SHP77 treated with DMSO at 0.1 percent for 48 hours (cell line): Measurements from ENCODE around the gene PAGR1.
"Not testable (repeated sequence)": the region's sequence is repeated elsewhere in the genome, so short reads cannot be mapped to it uniquely, and the experiment has no call there.

Source experiments
- DNase-seq: peaks from one replicate; lab custom pipeline; 2025; lab: John Stamatoyannopoulos, UW

The PAGR1 gene

DNA sequence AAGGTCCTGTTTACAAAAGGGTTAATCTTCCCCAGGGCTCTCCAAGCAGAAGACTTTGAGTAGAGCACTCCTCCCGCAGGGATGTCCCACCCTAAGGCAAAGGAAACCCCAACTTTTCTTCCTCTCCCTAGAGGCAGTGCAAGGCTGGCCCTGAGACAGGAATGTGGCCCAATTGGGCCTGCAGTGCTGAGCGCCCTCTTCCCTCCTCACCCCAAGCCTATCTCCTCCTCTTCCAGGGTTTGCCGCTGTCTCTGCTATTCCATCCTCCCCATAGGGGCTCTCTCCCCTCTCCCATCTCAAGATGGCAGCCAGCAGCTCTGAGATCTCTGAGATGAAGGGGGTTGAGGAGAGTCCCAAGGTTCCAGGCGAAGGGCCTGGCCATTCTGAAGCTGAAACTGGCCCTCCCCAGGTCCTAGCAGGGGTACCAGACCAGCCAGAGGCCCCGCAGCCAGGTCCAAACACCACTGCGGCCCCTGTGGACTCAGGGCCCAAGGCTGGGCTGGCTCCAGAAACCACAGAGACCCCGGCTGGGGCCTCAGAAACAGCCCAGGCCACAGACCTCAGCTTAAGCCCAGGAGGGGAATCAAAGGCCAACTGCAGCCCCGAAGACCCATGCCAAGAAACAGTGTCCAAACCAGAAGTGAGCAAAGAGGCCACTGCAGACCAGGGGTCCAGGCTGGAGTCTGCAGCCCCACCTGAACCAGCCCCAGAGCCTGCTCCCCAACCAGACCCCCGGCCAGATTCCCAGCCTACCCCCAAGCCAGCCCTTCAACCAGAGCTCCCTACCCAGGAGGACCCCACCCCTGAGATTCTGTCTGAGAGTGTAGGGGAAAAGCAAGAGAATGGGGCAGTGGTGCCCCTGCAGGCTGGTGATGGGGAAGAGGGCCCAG lies 3.0 kb upstream of the PAGR1 start:
- DNase-seq: no peak

DNA sequence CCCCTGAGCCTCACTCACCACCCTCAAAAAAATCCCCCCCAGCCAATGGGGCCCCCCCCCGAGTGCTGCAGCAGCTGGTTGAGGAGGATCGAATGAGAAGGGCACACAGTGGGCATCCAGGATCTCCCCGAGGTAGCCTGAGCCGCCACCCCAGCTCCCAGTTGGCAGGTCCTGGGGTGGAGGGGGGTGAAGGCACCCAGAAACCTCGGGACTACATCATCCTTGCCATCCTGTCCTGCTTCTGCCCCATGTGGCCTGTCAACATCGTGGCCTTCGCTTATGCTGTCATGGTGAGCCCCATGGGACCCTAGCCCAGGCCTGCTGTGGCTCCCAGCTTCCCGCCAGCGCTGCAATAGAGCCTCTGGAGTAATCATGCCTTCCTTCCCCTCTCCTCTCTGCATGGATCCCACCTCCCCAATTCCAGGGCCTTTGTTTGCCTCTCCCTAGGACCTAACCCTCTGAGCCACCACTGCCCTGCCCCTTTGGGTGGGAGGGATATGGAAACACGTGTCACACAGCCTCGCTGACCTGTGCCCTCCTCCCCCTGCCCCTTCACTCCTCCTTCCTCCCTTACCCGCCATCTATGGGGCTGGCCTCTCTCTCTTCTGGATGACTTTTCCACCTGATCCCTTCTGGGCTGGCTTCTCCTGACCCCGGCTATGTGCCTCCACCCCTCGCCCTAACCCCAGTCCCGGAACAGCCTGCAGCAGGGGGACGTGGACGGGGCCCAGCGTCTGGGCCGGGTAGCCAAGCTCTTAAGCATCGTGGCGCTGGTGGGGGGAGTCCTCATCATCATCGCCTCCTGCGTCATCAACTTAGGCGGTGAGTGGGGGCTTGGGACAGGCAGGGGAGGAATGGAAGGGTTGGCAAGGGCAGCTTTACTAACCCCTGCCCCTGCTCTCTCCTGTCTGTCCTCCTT lies 2.0 kb upstream of the PAGR1 start:
- DNase-seq: no peak

DNA sequence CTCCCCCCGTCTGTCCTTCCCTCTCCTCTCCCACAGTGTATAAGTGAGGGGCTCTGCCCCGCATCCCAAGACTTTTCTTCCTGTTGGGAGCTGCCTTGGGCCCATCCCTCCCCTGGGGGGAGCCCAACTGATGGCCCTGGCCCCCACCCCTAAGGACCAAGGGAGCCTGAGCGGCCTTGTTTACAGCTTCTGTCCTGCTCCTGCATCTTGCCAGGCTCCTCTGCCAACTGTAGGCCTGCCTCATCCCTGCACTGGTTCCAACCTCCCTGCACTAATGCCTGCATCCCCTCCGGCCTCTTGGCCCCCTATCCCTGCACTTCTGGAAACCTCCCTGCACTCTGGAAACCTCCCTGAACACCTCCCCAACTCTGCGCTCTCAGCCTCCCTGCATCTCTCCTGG lies 1.4 kb upstream of the PAGR1 start:
- DNase-seq: no peak

DNA sequence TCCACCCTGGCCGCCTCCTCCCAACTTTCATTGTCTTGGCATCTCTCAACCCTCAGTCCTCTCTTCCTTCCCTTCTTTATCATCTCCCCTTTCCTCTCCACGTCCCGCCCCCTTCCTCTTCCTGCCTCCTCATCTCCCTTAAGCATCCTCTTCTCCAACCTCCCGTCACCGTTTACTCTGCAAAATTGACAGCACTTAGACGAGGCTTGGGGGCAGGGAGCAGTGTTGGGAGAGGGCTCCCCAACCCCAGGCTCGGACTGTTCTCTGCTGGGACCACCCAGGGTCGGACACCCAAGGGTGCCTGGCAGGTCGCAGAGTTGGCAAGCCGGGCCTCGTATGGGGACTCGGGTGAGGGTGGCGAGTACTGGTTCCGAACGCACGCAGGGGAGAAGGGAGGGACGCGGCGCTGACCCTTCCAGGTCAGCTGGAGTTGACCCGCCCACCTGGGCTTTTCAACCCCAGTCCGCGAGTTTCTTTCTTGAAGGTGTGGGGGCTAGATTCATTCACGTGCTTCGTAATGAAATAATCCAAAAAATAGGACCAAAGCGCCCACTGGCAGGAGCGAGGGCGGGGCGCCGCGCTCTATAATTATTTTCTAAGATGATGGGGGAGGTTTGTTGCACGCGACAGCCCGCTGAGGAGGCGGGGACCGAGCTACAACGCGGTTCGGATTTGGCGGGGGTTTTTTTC lies 775 bp upstream of the PAGR1 start:
- no peak for DNase-seq

DNA sequence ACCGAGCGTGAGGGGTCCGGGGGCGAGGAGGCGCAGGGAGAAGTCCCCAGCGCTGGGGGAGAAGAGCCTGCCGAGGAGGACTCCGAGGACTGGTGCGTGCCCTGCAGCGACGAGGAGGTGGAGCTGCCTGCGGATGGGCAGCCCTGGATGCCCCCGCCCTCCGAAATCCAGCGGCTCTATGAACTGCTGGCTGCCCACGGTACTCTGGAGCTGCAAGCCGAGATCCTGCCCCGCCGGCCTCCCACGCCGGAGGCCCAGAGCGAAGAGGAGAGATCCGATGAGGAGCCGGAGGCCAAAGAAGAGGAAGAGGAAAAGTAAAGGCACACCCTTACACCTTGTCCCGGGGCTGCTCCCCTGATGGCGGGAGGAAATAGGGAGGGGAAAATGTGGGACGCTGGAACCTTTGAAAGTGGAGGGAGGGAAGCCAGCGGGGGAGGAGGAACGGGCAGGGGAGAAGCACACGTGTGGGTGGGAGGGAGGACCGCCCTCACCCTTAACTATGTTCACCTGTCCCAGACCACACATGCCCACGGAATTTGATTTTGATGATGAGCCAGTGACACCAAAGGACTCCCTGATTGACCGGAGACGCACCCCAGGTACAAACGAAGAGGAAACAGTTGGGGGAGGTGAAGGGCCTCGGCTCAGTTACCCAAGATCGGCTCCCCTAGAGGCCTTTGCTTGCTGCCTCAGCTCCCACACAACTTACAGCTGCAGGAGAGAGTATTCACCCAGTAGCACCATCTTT lies 916 bp downstream of the PAGR1 start:
- DNase-seq: peak; percentile 16

DNA sequence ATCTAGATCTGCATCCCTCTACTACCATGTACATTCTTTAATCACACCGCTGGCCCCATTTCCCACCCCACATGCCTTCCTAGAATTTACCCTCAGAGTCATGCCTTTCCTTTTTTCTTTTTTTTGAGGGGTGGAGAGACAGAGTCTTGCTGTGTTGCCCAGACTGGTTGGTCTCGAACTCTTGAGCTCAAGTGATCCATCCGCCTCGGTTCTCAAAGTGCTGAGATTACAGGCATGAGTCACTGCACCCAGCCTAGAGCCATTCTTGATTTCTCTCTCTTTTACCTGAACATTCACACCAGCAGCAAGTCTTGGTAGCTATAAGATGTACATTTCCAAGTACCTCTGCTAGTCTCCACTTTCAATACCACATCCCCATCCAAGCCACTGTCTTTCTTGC lies 2.1 kb downstream of the PAGR1 start:
- DNase-seq: no peak

DNA sequence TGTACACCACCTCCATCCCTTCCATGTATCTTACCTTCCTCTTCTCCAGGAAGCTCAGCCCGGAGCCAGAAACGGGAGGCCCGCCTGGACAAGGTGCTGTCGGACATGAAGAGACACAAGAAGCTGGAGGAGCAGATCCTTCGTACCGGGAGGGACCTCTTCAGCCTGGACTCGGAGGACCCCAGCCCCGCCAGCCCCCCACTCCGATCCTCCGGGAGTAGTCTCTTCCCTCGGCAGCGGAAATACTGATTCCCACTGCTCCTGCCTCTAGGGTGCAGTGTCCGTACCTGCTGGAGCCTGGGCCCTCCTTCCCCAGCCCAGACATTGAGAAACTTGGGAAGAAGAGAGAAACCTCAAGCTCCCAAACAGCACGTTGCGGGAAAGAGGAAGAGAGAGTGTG lies 3.6 kb downstream of the PAGR1 start:
- DNase-seq: no peak

DNA sequence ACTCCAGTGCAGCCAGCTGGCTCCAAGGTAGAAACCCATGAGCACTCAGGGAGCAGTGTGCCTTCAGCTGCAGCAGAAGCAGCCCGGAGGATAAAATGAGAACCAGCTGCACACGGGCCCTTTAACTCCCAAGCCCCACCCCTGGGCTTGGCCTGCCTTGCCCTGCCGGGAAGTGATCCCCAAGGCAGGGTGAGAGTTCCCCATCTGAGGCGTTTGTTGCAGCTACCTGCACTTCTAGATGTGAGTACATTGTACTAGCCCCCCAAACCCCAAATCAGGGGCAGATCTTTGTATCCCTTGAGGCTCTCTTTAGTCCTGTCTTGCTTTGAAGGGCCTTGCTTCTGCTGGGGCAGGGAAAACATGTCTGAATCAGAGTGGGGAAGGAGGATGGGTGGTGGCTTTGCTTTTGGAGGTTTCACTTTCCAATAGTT lies 4.3 kb downstream of the PAGR1 start, which contains the start of gene MVP:
MVP (plus strand) TSS at position 192 of the 431 bp plus-strand sequence. CDS start 10,088 bp downstream, outside the sequence.
- peak; percentile 36 for DNase-seq

DNA sequence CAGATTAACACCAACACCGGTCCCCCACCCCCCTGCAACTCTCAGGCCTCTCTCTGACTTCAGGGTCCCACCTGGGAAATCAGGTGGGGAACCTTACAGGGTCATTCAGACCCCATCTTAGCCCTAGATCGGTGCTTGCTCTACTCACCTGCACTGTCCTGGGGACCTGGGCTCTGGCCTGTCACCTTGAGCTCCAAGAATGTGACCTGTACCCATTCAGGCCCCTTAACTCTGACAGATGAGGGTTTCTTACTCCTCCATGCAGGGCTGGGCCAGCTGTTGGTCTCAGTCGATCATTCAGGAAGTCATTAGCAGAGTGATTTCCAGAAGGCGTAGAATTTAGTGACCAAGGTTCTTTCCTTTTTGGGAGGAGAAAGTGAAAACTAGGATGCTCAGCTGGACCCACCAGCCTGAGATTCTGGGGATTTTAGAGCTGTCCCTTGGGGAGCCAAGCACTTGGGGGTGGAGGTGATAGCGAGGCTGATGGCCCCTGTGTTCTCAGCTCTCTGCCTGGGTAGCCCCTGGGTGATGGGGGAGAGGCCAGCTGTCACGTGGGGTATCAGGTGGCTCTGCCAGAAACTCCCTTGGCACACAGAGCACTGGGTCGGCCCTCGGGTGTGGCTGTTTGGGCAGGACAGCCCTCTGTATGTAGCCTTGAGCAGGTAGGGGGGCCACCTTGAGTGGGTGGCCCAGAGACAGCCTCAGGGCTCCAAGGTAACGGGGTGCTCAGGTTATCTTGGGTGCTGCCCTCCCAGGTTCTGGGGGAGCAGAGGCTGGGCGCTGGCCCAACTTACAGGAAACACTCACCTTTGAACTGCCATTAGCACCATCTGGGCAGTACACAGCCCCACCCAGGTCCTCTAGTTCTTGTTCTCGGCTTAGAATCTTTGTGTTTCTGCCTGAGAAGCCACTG lies 5.0 kb downstream of the PAGR1 start:
- no peak for DNase-seq

DNA sequence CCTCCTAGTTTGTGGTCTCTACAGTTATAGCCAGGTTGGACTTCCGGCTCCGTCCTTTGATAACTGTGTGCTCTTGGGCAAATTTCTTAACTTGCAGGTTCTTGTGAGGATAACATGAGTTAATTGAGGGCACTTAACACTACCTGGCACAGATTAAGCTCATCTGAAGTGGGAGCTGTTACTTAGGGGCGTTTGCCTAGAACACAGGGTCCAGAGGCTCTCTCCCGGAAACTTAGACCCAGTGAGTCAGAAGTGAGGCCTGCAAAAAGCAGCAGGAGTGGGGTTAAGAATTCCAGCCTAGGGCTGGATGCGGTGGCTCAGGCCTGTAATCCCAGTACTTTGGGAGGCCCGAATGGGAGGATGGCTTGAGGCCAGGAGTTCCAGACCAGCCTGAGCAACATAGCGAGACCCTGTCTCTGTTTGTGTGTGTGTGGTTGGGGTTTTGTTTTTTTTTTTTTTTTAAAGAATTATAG lies 5.7 kb downstream of the PAGR1 start:
- DNase-seq: no peak

DNA sequence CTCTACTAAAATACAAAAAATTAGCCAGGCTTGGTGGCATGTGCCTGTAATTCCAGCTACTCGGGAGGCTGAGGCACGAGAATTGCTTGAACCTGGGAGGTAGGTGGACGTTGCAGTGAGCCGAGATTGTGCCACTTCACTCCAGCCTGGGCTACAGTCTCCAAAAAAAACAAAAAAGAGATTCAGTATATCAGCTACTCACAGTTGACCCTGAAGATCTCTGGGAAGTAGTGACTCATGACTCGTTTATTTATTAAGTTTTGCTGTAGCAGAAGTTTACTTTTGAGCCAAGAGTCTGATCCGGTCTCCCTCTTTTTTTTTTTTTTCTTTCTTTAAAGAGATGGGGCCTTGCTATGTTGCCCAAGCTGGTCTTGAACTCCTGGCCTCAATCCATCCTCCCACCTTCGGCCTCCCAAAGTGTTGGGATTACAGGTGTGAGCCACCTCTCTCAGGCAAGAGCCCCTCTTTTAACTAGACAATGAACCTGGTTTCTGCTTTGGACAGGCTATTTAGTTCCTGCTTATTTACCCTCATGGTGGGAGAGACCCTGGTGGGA lies 8.7 kb downstream of the PAGR1 start:
- DNase-seq: no peak

DNA sequence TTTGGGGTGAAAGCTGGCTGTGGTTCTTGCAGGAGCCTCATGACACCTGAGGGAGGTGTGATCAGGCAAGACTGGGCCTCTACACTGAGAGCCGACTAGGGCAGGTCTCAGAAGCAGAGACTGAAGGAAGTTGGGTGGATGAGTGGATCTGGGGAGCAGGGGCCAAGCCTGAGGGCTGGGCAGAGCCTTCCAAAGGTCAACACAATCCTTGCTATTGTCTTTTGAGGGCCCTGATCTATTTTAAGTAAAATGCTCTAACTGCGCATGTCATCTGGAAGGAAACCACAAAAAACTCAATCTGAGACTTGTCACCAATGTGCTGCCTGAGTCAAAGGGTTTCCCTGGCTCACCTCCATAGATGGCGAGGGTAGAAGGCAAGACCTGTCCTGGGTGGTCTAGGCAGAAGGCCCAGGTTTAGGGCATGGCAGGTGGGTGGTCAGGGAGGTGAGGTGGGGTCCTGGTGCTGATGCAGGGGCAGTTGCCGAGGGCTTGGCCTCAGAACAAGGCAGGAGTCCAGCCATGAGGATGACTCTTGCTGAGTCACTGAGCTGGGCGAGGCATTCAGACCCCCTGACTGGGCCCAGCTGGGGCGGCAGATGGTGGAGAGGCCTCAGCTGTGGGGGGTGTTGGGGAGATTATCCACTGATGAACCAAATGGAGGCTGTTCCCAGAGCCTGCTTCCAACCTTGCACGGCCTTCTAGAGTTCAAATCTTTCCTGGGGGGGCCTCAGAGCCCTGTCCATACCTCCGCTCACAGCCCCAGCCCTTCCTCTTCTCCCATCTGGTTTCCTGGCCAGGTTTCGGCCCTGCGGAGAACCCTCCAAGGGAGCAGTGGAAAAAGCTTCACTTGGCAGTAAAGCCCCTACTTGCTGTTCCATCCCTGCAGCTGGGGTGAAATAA lies 9.4 kb downstream of the PAGR1 start:
- DNase-seq: no peak

DNA sequence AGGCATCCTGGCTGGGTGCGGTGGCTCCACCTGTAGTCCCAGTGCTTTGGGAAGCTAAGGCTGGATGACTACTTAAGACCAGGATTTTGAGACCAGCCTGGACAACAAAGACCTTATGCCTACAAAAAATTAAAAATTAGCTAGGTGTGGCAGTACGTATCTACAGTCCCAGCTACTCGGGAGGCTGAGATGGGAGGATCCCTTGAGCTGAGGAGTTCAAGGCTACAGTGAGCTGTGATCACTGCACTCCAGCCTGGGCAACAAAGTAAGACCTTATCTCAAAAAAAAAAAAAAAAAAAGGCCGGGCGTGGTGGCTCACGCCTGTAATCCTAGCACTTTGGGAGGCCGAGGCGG lies 10.4 kb downstream of the PAGR1 start:
- no peak for DNase-seq

DNA sequence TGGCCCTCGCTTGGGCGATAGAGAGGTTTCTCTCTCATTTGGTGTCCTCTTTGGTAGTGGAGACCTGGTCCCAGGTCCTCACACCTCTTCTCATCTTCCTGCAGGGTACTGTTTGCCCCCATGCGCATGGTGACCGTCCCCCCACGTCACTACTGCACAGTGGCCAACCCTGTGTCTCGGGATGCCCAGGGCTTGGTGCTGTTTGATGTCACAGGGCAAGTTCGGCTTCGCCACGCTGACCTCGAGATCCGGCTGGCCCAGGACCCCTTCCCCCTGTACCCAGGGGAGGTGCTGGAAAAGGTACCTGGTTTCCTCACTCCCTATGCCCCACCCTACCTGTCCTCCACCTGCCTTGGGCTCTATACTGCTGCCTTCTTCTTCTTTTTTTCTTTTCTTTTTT lies 14.8 kb downstream of the PAGR1 start:
- no peak for DNase-seq

DNA sequence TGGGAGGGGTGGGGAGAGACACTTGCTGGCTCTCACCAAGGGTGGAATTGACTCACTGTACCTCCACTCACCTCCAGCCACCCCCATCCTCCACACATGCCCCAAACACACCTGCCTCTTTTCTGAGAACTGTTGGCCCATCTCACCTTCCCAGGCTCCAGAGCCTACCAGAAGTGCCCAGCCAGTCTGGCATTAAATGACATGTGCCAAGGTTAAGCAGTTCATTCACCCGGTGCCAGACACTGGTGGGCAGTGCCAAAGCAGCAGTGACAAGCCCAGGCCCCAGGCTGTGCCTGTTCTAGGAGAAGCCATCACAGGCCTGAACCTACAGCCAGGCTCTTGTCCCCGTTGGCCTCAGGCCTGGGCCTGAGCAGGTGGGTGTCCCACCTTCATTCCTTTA lies 15.5 kb downstream of the PAGR1 start:
- DNase-seq: no peak

DNA sequence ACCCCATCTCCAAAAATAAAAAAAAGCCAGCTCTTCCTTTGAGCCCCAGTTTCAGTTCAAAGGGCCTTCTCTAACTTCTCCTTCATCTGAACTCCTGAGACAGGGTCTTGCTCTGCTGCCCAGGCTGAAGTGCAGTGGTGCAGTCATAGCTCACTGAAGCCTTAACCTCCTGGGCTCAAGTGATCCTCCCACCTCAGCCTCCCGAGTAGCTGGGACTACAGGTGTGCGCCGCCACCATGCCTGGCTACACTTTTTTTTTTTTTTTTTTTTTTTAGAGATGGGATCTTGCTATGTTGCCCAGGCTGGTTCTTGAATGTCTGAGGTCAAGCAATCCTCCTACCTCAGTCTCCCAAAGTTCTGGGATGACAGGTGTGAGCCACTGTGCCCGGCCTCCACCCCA lies 17.3 kb downstream of the PAGR1 start:
- DNase-seq: not testable (repeated sequence)

DNA sequence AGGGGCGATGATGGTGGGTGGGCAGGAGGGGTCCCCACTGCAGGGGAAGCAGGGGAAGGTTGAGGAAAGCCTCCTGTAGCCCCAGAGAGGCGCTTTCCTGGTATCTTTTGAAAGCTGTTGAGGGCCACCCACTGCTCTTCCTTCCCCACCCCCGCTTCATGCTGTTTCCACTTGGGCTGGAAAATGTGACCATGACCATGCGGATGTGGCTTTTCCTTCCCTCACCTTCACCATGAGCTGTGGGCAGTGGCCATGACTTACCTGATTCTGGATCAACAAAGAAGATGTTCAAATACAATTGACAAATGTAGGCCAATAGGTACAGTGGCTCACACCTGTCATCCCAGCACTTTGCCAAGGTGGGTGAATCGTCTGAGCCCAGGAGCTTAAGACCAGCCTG lies 18.1 kb downstream of the PAGR1 start:
- no peak for DNase-seq

DNA sequence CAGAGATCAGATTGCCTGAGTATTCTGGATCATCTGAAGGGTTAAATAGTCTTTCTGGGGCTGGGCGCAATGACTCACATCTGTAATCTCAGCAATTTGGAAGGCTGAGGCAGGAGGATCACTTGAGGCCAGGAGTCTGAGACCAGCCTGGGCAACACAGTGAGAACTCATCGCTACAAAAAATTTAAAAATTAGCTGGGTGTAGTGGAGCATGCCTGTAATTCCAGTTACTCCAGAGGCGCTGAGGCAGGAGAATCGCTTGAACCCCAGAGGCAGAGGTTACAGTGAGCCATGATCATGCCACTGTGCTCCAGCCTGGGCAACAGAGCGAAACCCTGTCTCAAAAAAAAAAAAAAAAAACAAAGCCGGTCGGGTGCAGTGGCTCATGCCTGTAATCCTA lies 20.0 kb downstream of the PAGR1 start:
- no peak for DNase-seq

DNA sequence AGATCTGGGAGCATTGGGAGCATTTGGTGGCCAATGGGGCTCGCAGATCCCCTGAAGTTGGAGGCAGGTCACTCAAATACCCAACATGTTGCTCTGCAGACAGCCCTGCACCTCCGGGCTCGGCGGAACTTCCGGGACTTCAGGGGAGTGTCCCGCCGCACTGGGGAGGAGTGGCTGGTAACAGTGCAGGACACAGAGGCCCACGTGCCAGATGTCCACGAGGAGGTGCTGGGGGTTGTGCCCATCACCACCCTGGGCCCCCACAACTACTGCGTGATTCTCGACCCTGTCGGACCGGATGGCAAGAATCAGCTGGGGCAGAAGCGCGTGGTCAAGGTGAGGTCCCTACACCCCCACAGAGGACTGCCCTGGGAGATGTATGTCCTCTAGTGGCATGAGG lies 20.7 kb downstream of the PAGR1 start:
- no peak for DNase-seq
